Gastrocnemius medialis (tissue), 4 donors: ENCODE measurements around the gene ALDH2.

ENCODE experiments used
- POLR2A ChIP-seq, 2 donors: fragments of 450-650 bp; IDR thresholded peaks; one replicate each; pipeline ENCODE4 v1.6.1; 2017; ENCODE audit warnings: antibody characterized with exemption in 2 of 2, mild to moderate bottlenecking in 2 of 2, moderate library complexity in 2 of 2
- TF ChIP-seq, protein P1 (sequence below), 5 experiments: fragments of 450-650 bp in 3 of 5; fragments of 200-600 bp in 2 of 5; sonication (generic) in 2 of 5; IDR thresholded peaks in 4 of 5; conservative IDR thresholded peaks in 1 of 5; 1 replicate in 4 of 5; 2 replicates in 1 of 5; pipeline ENCODE4 v1.5.1; 2016 to 2019; ENCODE audit warnings: antibody characterized with exemption in 5 of 5, mild to moderate bottlenecking in 3 of 5, moderate library complexity in 3 of 5

GRCh38 chr12:111826316-111826715, 59.6 kb downstream of the ALDH2 start:
- TF ChIP-seq, protein P1, sequence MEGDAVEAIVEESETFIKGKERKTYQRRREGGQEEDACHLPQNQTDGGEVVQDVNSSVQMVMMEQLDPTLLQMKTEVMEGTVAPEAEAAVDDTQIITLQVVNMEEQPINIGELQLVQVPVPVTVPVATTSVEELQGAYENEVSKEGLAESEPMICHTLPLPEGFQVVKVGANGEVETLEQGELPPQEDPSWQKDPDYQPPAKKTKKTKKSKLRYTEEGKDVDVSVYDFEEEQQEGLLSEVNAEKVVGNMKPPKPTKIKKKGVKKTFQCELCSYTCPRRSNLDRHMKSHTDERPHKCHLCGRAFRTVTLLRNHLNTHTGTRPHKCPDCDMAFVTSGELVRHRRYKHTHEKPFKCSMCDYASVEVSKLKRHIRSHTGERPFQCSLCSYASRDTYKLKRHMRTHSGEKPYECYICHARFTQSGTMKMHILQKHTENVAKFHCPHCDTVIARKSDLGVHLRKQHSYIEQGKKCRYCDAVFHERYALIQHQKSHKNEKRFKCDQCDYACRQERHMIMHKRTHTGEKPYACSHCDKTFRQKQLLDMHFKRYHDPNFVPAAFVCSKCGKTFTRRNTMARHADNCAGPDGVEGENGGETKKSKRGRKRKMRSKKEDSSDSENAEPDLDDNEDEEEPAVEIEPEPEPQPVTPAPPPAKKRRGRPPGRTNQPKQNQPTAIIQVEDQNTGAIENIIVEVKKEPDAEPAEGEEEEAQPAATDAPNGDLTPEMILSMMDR (IDR thresholded peaks at IDR 0.05 in 4 of 5, conservative IDR thresholded peaks at IDR 0.05 in 1 of 5) = no peak
- TF ChIP-seq POLR2A (IDR thresholded peaks at IDR 0.05) = no peak
